B cell (primary cell): ENCODE data around the gene SLC18A2. TPM values are rescaled to one million over a fixed set of nuclear protein-coding genes. Genes with fewer than 3 reads are reported as not detected.

Experiments
- ATAC-seq: fragments of 200-7000 bp; cut with Tn5 transposase; one replicate; pipeline ENCODE4 v1.10.0; 2021; ENCODE audit warnings: low read depth, mild to moderate bottlenecking, moderate number of reproducible peaks, moderate library complexity
- CTCF ChIA-PET: fragments of 350-600 bp; sonication (Branson Sonifier 250); formaldehyde crosslinking; loops from one replicate; lab custom pipeline; 2021; ENCODE audit warnings: antibody characterized with exemption, inconsistent platforms; lab: Charles Lee
- POLR2A ChIA-PET: fragments of 350-600 bp; sonication (Branson Sonifier 250); formaldehyde crosslinking; loops from one replicate; lab custom pipeline; 2021; ENCODE audit warnings: antibody characterized with exemption; lab: Charles Lee
- DNase-seq: peaks from one replicate; pipeline ENCODE4 v3.0.0; 2013
- H2AFZ ChIP-seq: 2 replicates; pipeline ENCODE4 v1.6.1; 2012; ENCODE audit warnings: mild to moderate bottlenecking, low read depth, low read length; ENCODE audit not compliant: insufficient read depth, poor library complexity, severe bottlenecking
- H3K27ac ChIP-seq, 2 donors: 1 replicate in 1 of 2; 2 replicates in 1 of 2; pipeline ENCODE4 v1.5.1; 2012 to 2013; ENCODE audit warnings: low read length in 2 of 2, mild to moderate bottlenecking in 2 of 2, moderate library complexity in 1 of 2
- H3K27me3 ChIP-seq, 4 experiments: fragments of 200-600 bp in 1 of 4; sonication (generic) in 1 of 4; replicated peaks in 1 of 4; 1 replicate in 2 of 4; 2 replicates in 2 of 4; pipeline versions ENCODE4 v1.6.1 to v1.7.0; 2013 to 2016; ENCODE audit warnings: low read length in 3 of 4, mild to moderate bottlenecking in 2 of 4, mixed read lengths in 1 of 4, moderate library complexity in 1 of 4; ENCODE audit not compliant: insufficient read depth in 4 of 4, control insufficient read depth in 3 of 4; ENCODE audit errors: control extremely low read depth in 1 of 4
- H3K36me3 ChIP-seq, 2 experiments: replicated peaks in 1 of 2; 1 replicate in 1 of 2; 2 replicates in 1 of 2; pipeline versions ENCODE4 v1.6.1 to v1.7.1; 2013; ENCODE audit warnings: low read length in 1 of 2; ENCODE audit not compliant: insufficient read depth in 2 of 2, control insufficient read depth in 1 of 2; ENCODE audit errors: control extremely low read depth in 1 of 2, extremely low read depth in 1 of 2
- H3K4me1 ChIP-seq, 2 donors: fragments of 200-600 bp in 1 of 2; sonication (generic) in 1 of 2; 1 replicate in 1 of 2; 2 replicates in 1 of 2; pipeline versions ENCODE4 v1.5.1 to v1.6.1; 2013 to 2017; ENCODE audit warnings: low read length in 2 of 2; ENCODE audit not compliant: control insufficient read depth in 2 of 2, insufficient read depth in 2 of 2
- H3K4me2 ChIP-seq: replicated peaks from 2 replicates; pipeline ENCODE3; 2012; ENCODE audit warnings: mild to moderate bottlenecking, low read depth, low read length; ENCODE audit not compliant: poor library complexity, severe bottlenecking
- H3K4me3 ChIP-seq, 5 experiments: fragments of 200-600 bp in 1 of 5; sonication (generic) in 1 of 5; 1 replicate in 3 of 5; 2 replicates in 2 of 5; pipeline versions ENCODE4 v1.5.1 to v1.7.0; 2011 to 2016; ENCODE audit warnings: low read length in 4 of 5, mild to moderate bottlenecking in 4 of 5, low read depth in 2 of 5, control low read depth in 1 of 5, moderate library complexity in 1 of 5; ENCODE audit not compliant: insufficient read depth in 1 of 5; ENCODE audit errors: control extremely low read depth in 1 of 5, extremely low read depth in 1 of 5
- H3K79me2 ChIP-seq: fragments of 200-600 bp; sonication (generic); one replicate; pipeline ENCODE4 v1.6.0; 2016; ENCODE audit warnings: low read length; ENCODE audit not compliant: control insufficient read depth, insufficient read depth
- H3K9ac ChIP-seq: fragments of 200-600 bp; sonication (generic); 2 replicates; pipeline ENCODE4 v1.6.1; 2017; ENCODE audit warnings: mild to moderate bottlenecking, low read length, moderate library complexity
- H3K9me3 ChIP-seq, 3 donors: one replicate each; pipeline versions ENCODE4 v1.6.1 to v1.7.1; 2013; ENCODE audit warnings: low read length in 2 of 3; ENCODE audit not compliant: control insufficient read depth in 2 of 3, insufficient read depth in 1 of 3; ENCODE audit errors: control extremely low read depth in 1 of 3
- H4K20me1 ChIP-seq: 2 replicates; pipeline ENCODE4 v1.6.0; 2012; ENCODE audit warnings: mild to moderate bottlenecking, low read length; ENCODE audit not compliant: insufficient read depth, control insufficient read depth, poor library complexity, severe bottlenecking
- H3K27ac Mint-ChIP-seq: one replicate; pipeline ENCODE4 v1.8.0; 2021; ENCODE audit warnings: mixed read lengths
- H3K27me3 Mint-ChIP-seq: one replicate; pipeline ENCODE4 v1.8.0; 2021; ENCODE audit warnings: mixed read lengths
- H3K4me1 Mint-ChIP-seq: one replicate; pipeline ENCODE4 v1.8.0; 2021; ENCODE audit warnings: mixed read lengths
- H3K4me3 Mint-ChIP-seq: one replicate; pipeline ENCODE4 v1.8.0; 2021; ENCODE audit warnings: mixed read lengths
- H3K9me3 Mint-ChIP-seq: one replicate; pipeline ENCODE4 v1.8.0; 2022; ENCODE audit warnings: mixed read lengths; ENCODE audit not compliant: insufficient read depth
- EZH2 ChIP-seq: IDR thresholded peaks from 2 replicates; pipeline ENCODE4 v1.6.1; 2012; ENCODE audit warnings: borderline replicate concordance, low read depth, mild to moderate bottlenecking, moderate library complexity, low read length; ENCODE audit not compliant: insufficient read depth, poor library complexity, severe bottlenecking
- WGBS: methylation state at CpG from one replicate; pipeline ENCODE4 v1.1.5; 2013; ENCODE audit warnings: missing lambda C conversion rate; ENCODE audit not compliant: insufficient coverage; 5-methylcytosine and 5-hydroxymethylcytosine counted together
- intact Hi-C: fragments of 100-400 bp; cut with micrococcal nuclease; formaldehyde crosslinking; loops from one replicate; pipeline ENCODE4 v1.10.0; 2022
- polyA plus RNA-seq: library from polyadenylated mRNA; depleted of rRNA; stranded (reverse); fragments of >200 nt; gene quantifications from 2 replicates; pipeline ENCODE4 v1.2.3, GENCODE V29; 2012
- total RNA-seq, 2 donors: library from RNA; stranded (reverse); fragments of 120-200 nt in 1 of 2; gene quantifications; 1 replicate in 1 of 2; 2 replicates in 1 of 2; pipeline versions ENCODE4 v1.2.3 to v1.2.4, GENCODE V29; 2013 to 2022
- TF ChIP-seq, protein P1 (sequence below): fragments of 200-600 bp; IDR thresholded peaks from one replicate; pipeline ENCODE4 v1.8.0; 2022; ENCODE audit warnings: antibody characterized with exemption, mild to moderate bottlenecking

SLC18A2 gene
- total and polyA plus RNA-seq, 2 donors (not counting 1 experiment from before 2014, with no cell fraction given): not detected

GRCh38 chr10:117216611-117217195 lies 24.2 kb upstream of the SLC18A2 start:
- peak overlapping the region; percentile 70 for H2AFZ ChIP-seq
- peak; percentile 88 for ATAC-seq
- no peaks in the 10 kb centered on the region for H3K79me2 ChIP-seq
- H3K9ac ChIP-seq: peak overlapping the region; percentile 58
- ChIA-PET CTCF (interaction anchor here (0.6 to 4.7 kb wide), 35 partner anchors 8 to 1240 kb away, joined by 3 to 69 read pairs (median 4); partner anchors contain the start of gene KCNK18), POLR2A (no interaction called here)
- peaks cover 14 to 15% of the 10 kb centered on the region in 2 donors for H3K4me1 ChIP-seq
- Mint-ChIP-seq H3K4me3 (peak overlapping the region; percentile 80), H3K27ac (no peak overlapping the region), H3K9me3 (peaks cover 3% of the 10 kb centered on the region), H3K27me3 (peaks cover 34% of the 10 kb centered on the region), H3K4me1 (peaks cover 14% of the 10 kb centered on the region)
- peak; percentile 77 for DNase-seq
- peak overlapping the region; percentile 82 for H3K4me2 ChIP-seq
- WGBS: 3% methylated on average over 52 of the region's 52 CpGs
- peak overlapping the region; percentile 19 to 62 (median 46) for H3K4me3 ChIP-seq
- no peaks in the 10 kb centered on the region for H4K20me1 ChIP-seq
- no peak for TF ChIP-seq EZH2
- TF ChIP-seq, protein P1, sequence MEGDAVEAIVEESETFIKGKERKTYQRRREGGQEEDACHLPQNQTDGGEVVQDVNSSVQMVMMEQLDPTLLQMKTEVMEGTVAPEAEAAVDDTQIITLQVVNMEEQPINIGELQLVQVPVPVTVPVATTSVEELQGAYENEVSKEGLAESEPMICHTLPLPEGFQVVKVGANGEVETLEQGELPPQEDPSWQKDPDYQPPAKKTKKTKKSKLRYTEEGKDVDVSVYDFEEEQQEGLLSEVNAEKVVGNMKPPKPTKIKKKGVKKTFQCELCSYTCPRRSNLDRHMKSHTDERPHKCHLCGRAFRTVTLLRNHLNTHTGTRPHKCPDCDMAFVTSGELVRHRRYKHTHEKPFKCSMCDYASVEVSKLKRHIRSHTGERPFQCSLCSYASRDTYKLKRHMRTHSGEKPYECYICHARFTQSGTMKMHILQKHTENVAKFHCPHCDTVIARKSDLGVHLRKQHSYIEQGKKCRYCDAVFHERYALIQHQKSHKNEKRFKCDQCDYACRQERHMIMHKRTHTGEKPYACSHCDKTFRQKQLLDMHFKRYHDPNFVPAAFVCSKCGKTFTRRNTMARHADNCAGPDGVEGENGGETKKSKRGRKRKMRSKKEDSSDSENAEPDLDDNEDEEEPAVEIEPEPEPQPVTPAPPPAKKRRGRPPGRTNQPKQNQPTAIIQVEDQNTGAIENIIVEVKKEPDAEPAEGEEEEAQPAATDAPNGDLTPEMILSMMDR: peak; percentile 100
- intact Hi-C loops: loop anchor here (1.0 to 5.0 kb wide), 2 partner anchors 104 to 161 kb away; partner anchors contain the start of gene PDZD8
- H3K27ac ChIP-seq: no peak overlapping the region
- no peaks in the 10 kb centered on the region for H3K36me3 ChIP-seq
- peaks cover 0 to 5% (median 0%) of the 10 kb centered on the region in 3 donors for H3K9me3 ChIP-seq
- H3K27me3 ChIP-seq: peaks cover 0 to 25% (median 9%) of the 10 kb centered on the region in 4 experiments

DNA sequence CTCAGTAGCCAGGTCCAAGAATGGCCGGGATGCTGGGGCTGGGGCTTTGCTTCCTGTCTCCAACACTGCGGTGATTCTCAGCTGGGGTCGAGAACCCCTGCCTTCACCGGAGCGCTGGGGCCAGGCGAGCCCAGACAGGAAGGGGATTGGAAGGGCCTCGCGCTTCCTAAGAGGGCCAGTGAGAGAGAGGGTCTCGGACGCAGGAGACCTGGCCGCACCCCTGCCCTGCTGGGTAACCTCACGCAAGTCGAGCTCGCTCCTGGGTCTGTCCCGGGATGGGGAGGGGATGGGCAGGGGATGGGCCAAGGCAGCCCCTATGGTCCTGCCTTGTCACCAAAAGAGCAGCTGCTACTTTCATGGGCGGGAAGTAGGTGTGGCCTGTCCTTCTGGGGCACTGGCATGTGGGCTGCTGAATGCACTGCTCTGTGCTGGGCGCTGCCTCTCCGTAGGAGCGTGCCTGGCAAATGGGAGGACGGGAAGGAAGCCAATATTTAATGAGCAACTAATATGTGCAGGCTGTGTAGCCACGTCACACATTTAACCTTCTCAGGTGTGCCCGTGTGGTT lies 23.6 kb upstream of the SLC18A2 start:
- ChIA-PET POLR2A (no interaction called here), CTCF (interaction anchor here (0.6 to 4.7 kb wide), 33 partner anchors 8 to 1239 kb away, joined by 3 to 69 read pairs (median 4); no protein-coding TSS in a partner anchor)
- Histone ChIP-seq H3K79me2 (no peaks in the 10 kb centered on the region), H3K27me3 (peaks cover 0 to 25% (median 9%) of the 10 kb centered on the region in 4 experiments), H3K36me3 (no peaks in the 10 kb centered on the region), H3K9me3 (peaks cover 0 to 5% (median 0%) of the 10 kb centered on the region in 3 donors), H4K20me1 (no peaks in the 10 kb centered on the region), H3K9ac (peak overlapping the region; percentile 58), H3K27ac (no peak overlapping the region), H3K4me2 (peak overlapping the region; percentile 82), H2AFZ (peak overlapping the region; percentile 70), H3K4me1 (peaks cover 14 to 15% of the 10 kb centered on the region in 2 donors), H3K4me3 (peak overlapping the region; percentile 19 to 62 (median 46))
- Mint-ChIP-seq H3K4me1 (peaks cover 14% of the 10 kb centered on the region), H3K27me3 (peaks cover 32% of the 10 kb centered on the region), H3K9me3 (no peaks in the 10 kb centered on the region), H3K27ac (no peak overlapping the region), H3K4me3 (peak overlapping the region; percentile 80)
- DNase-seq (peak; percentile 20), ATAC-seq (no peak)
- WGBS: 17% methylated on average over 22 of the region's 22 CpGs
- intact Hi-C loops: loop anchor here (5.0 kb wide), 1 partner anchor 160 kb away; the partner anchor contains the start of gene PDZD8
- no peak for TF ChIP-seq EZH2
- TF ChIP-seq, protein P1: no peak
